Trophoblast cell (in vitro differentiated cells and primary cell): ENCODE results near the gene NCAN.

ENCODE experiments used
- DNase-seq, 2 donors: peaks; one replicate each; pipeline ENCODE4 v3.0.0-alpha.2; 2016
- H2AFZ ChIP-seq: 2 replicates; pipeline ENCODE4 v1.6.1; 2013; ENCODE audit warnings: low read length, moderate library complexity, mild to moderate bottlenecking; ENCODE audit not compliant: insufficient read depth, poor library complexity
- H2AK5ac ChIP-seq: 2 replicates; pipeline ENCODE4 v1.6.1; 2013; ENCODE audit warnings: mild to moderate bottlenecking, low read length
- H2BK120ac ChIP-seq: 2 replicates; pipeline ENCODE4 v1.6.1; 2013; ENCODE audit warnings: low read length, mild to moderate bottlenecking, moderate library complexity; ENCODE audit not compliant: insufficient read depth, poor library complexity
- H2BK12ac ChIP-seq: 2 replicates; pipeline ENCODE4 v1.6.1; 2013; ENCODE audit warnings: mild to moderate bottlenecking, low read length, moderate library complexity
- H2BK5ac ChIP-seq: 2 replicates; pipeline ENCODE4 v1.6.1; 2013; ENCODE audit warnings: low read length, low read depth, moderate library complexity, mild to moderate bottlenecking; ENCODE audit not compliant: poor library complexity
- H3K14ac ChIP-seq: 2 replicates; pipeline ENCODE4 v1.6.1; 2013; ENCODE audit warnings: mild to moderate bottlenecking, low read length
- H3K18ac ChIP-seq: 2 replicates; pipeline ENCODE4 v1.6.1; 2013; ENCODE audit warnings: mild to moderate bottlenecking, low read length
- H3K23ac ChIP-seq: 2 replicates; pipeline ENCODE4 v1.6.1; 2013; ENCODE audit warnings: low read length
- H3K27ac ChIP-seq: 2 replicates; pipeline ENCODE4 v1.5.1; 2013; ENCODE audit warnings: low read depth, mild to moderate bottlenecking, inconsistent platforms, low read length, moderate library complexity
- H3K27me3 ChIP-seq: 2 replicates; pipeline ENCODE4 v1.6.1; 2013; ENCODE audit warnings: inconsistent platforms, mild to moderate bottlenecking, low read length, moderate library complexity; ENCODE audit not compliant: insufficient read depth
- H3K36me3 ChIP-seq, 2 experiments: 1 replicate in 1 of 2; 2 replicates in 1 of 2; pipeline ENCODE4 v1.6.1; 2013; ENCODE audit warnings: low read length in 2 of 2, mild to moderate bottlenecking in 2 of 2, moderate library complexity in 1 of 2; ENCODE audit not compliant: insufficient read depth in 2 of 2, control insufficient read depth in 1 of 2
- H3K4ac ChIP-seq: 2 replicates; pipeline ENCODE4 v1.6.1; 2013; ENCODE audit warnings: low read depth, mild to moderate bottlenecking, low read length, moderate library complexity
- H3K4me1 ChIP-seq, 2 experiments: 1 replicate in 1 of 2; 2 replicates in 1 of 2; pipeline ENCODE4 v1.6.1; 2013; ENCODE audit warnings: low read length in 2 of 2, mild to moderate bottlenecking in 2 of 2, moderate library complexity in 1 of 2; ENCODE audit not compliant: insufficient read depth in 2 of 2, control insufficient read depth in 1 of 2
- H3K4me2 ChIP-seq: 2 replicates; pipeline ENCODE4 v1.6.1; 2013; ENCODE audit warnings: inconsistent platforms, mild to moderate bottlenecking, low read length, moderate library complexity
- H3K4me3 ChIP-seq: 2 replicates; pipeline ENCODE4 v1.5.1; 2013; ENCODE audit warnings: mild to moderate bottlenecking, low read depth, low read length, inconsistent platforms
- H3K79me1 ChIP-seq: one replicate; pipeline ENCODE4 v1.6.1; 2013; ENCODE audit warnings: low read length
- H3K79me2 ChIP-seq: 2 replicates; pipeline ENCODE4 v1.6.1; 2013; ENCODE audit warnings: low read length, mild to moderate bottlenecking; ENCODE audit not compliant: control insufficient read depth, insufficient read depth, poor library complexity
- H3K9ac ChIP-seq: 2 replicates; pipeline ENCODE4 v1.6.1; 2013; ENCODE audit warnings: mild to moderate bottlenecking, low read length
- H3K9me3 ChIP-seq: 2 replicates; pipeline ENCODE4 v1.6.1; 2013; ENCODE audit warnings: low read depth, mild to moderate bottlenecking, control low read depth, inconsistent platforms, low read length; ENCODE audit not compliant: insufficient read depth
- H4K12ac ChIP-seq: 2 replicates; pipeline ENCODE4 v1.6.1; 2013; ENCODE audit warnings: low read depth, mild to moderate bottlenecking, low read length, moderate library complexity
- H4K8ac ChIP-seq: 2 replicates; pipeline ENCODE4 v1.6.1; 2013; ENCODE audit warnings: low read depth, mild to moderate bottlenecking, low read length, moderate library complexity
- H4K91ac ChIP-seq: one replicate; pipeline ENCODE4 v1.6.1; 2013; ENCODE audit warnings: low read depth, mild to moderate bottlenecking, low read length, moderate library complexity
- WGBS: extraction: QIAGEN DNeasy Blood & Tissue Kit; methylation state at CpG from one replicate; pipeline ENCODE4 v1.1.7; 2013; ENCODE audit warnings: missing lambda C conversion rate; ENCODE audit not compliant: insufficient read length, insufficient coverage; ENCODE audit errors: extremely low coverage; 5-methylcytosine and 5-hydroxymethylcytosine counted together

NCAN gene

GRCh38 chr19:19276851-19277250 lies 65.1 kb downstream of the NCAN start:
- Histone ChIP-seq H3K4ac (no peak overlapping the region), H3K9me3 (peaks cover 5% of the 10 kb centered on the region), H3K36me3 (peaks cover 67 to 68% of the 10 kb centered on the region in 2 experiments), H4K8ac (no peak overlapping the region), H3K27me3 (no peaks in the 10 kb centered on the region), H2BK12ac (no peak overlapping the region), H3K23ac (no peak overlapping the region), H4K91ac (peak overlapping the region; percentile 36), H3K4me1 (peaks cover 6 to 12% of the 10 kb centered on the region in 2 experiments), H3K4me2 (no peak overlapping the region), H3K79me2 (peaks cover 2% of the 10 kb centered on the region), H2BK120ac (no peak overlapping the region), H3K9ac (no peak overlapping the region), H4K12ac (no peak overlapping the region), H3K4me3 (no peak overlapping the region), H3K79me1 (peaks cover 2% of the 10 kb centered on the region), H3K18ac (no peak overlapping the region), H2AFZ (no peak overlapping the region), H3K27ac (peak overlapping the region; percentile 86), H3K14ac (no peak overlapping the region), H2BK5ac (peak overlapping the region; percentile 34), H2AK5ac (no peak overlapping the region)
- WGBS = no CpG with 5 or more reads among the region's 20 CpGs
- no peak for DNase-seq

DNA sequence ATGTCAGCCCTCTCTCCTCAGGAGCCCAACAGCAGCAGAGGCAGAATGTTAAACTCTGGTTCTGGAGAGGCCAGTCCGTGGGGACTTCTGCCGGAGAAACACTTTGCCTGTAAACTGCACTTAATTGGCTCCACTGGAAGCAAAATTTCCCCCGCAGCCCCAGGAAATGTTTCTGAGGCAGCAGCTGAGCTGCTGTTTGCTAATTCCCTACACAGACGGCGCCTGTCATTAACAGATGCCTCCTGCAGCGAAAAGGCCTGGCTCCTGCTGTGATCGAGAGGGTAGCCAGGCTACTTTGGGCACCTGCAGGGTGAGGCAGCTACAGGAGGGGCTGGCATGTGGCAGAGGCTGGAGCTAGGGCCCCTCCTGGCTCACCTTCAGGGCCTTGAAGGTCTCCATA lies 66.6 kb downstream of the NCAN start:
- Histone ChIP-seq H3K4ac (no peak overlapping the region), H2BK5ac (no peak overlapping the region), H4K8ac (no peak overlapping the region), H3K9me3 (peaks cover 5% of the 10 kb centered on the region), H3K27ac (no peak overlapping the region), H3K14ac (no peak overlapping the region), H2BK120ac (no peak overlapping the region), H3K79me2 (no peaks in the 10 kb centered on the region), H4K91ac (no peak overlapping the region), H3K4me1 (peaks cover 6% of the 10 kb centered on the region in 2 experiments), H3K4me2 (no peak overlapping the region), H3K23ac (no peak overlapping the region), H2AK5ac (no peak overlapping the region), H3K36me3 (peaks cover 67 to 69% of the 10 kb centered on the region in 2 experiments), H3K18ac (no peak overlapping the region), H3K4me3 (no peak overlapping the region), H2BK12ac (no peak overlapping the region), H3K79me1 (no peaks in the 10 kb centered on the region), H4K12ac (no peak overlapping the region), H3K9ac (no peak overlapping the region), H3K27me3 (no peaks in the 10 kb centered on the region), H2AFZ (no peak overlapping the region)
- no peak for DNase-seq
- WGBS = no CpG with 5 or more reads among the region's 7 CpGs

GRCh38 chr19:19279062-19279612 lies 67.4 kb downstream of the NCAN start:
- Histone ChIP-seq H3K27me3 (no peaks in the 10 kb centered on the region), H3K4ac (no peak overlapping the region), H3K79me2 (no peaks in the 10 kb centered on the region), H2AK5ac (no peak overlapping the region), H3K18ac (no peak overlapping the region), H3K4me1 (peaks cover 4 to 5% of the 10 kb centered on the region in 2 experiments), H3K9ac (no peak overlapping the region), H3K23ac (no peak overlapping the region), H2AFZ (no peak overlapping the region), H4K12ac (no peak overlapping the region), H2BK5ac (no peak overlapping the region), H3K4me2 (no peak overlapping the region), H3K36me3 (peaks cover 67 to 71% of the 10 kb centered on the region in 2 experiments), H4K91ac (no peak overlapping the region), H2BK120ac (no peak overlapping the region), H3K14ac (no peak overlapping the region), H3K9me3 (peaks cover 5% of the 10 kb centered on the region), H3K27ac (no peak overlapping the region), H4K8ac (no peak overlapping the region), H3K4me3 (no peak overlapping the region), H3K79me1 (no peaks in the 10 kb centered on the region), H2BK12ac (no peak overlapping the region)
- WGBS = no CpG with 5 or more reads among the region's 19 CpGs
- no peak for DNase-seq

DNA sequence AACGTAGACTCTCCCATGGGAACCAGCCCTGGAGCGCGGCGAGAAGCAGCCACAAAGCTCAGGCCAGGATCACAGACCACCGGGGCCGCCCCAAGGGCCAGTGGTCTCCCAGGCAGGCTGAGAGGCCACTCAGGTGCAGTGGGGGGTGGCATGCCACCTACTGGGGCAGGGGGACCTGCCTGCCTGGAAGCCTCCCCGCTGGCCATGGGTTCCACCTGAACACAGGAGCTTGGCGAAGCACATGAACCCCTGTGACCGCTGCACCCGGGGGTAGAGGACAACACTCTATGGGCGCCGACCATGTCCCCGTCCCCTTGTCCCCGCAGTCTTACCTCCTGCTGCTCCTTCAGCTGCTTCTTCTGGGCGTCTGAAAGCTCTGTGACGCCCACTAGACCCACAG lies 68.1 kb downstream of the NCAN start:
- Histone ChIP-seq H3K4me2 (no peak overlapping the region), H3K9ac (no peak overlapping the region), H3K14ac (no peak overlapping the region), H3K4me1 (peaks cover 4 to 5% of the 10 kb centered on the region in 2 experiments), H4K91ac (no peak overlapping the region), H4K8ac (no peak overlapping the region), H3K36me3 (peaks cover 67 to 69% of the 10 kb centered on the region in 2 experiments), H3K27me3 (no peaks in the 10 kb centered on the region), H2BK5ac (no peak overlapping the region), H2AFZ (no peak overlapping the region), H2BK120ac (no peak overlapping the region), H3K4me3 (no peak overlapping the region), H3K79me2 (no peaks in the 10 kb centered on the region), H2AK5ac (no peak overlapping the region), H3K4ac (no peak overlapping the region), H3K9me3 (peaks cover 5% of the 10 kb centered on the region), H3K27ac (no peak overlapping the region), H3K79me1 (no peaks in the 10 kb centered on the region), H3K18ac (no peak overlapping the region), H4K12ac (no peak overlapping the region), H2BK12ac (no peak overlapping the region), H3K23ac (no peak overlapping the region)
- DNase-seq = no peak
- no CpG with 5 or more reads among the region's 16 CpGs for WGBS
